DND-41 (cell line): ENCODE results near the gene SMIM30.

ENCODE experiments used
- ATAC-seq: fragments of 200-7000 bp; cut with Tn5 transposase; 3 replicates; pipeline ENCODE4 v1.9.1; 2021; ENCODE audit warnings: low read depth; ENCODE audit not compliant: insufficient read depth
- DNase-seq: peaks from one replicate; pipeline ENCODE4 v3.0.0-alpha.2; 2020
- H2AFZ ChIP-seq: 2 replicates; pipeline ENCODE4 v1.6.0; 2012; ENCODE audit warnings: low read depth, low read length
- H3K27ac ChIP-seq: 2 replicates; pipeline ENCODE4 v1.5.1; 2012; ENCODE audit warnings: low read length, inconsistent platforms
- H3K27me3 ChIP-seq: fragments of 200-600 bp; sonication (generic); 2 replicates; pipeline ENCODE4 v1.6.0; 2012; ENCODE audit warnings: low read length, mild to moderate bottlenecking, inconsistent platforms; ENCODE audit not compliant: insufficient read depth, poor library complexity
- H3K36me3 ChIP-seq: 2 replicates; pipeline ENCODE4 v1.5.1; 2012; ENCODE audit warnings: low read length, inconsistent platforms; ENCODE audit not compliant: insufficient read depth
- H3K4me1 ChIP-seq: 2 replicates; pipeline ENCODE4 v1.5.1; 2012; ENCODE audit warnings: mild to moderate bottlenecking, low read length; ENCODE audit not compliant: insufficient read depth
- H3K4me2 ChIP-seq: 2 replicates; pipeline ENCODE4 v1.6.0; 2012; ENCODE audit warnings: mild to moderate bottlenecking, moderate library complexity, low read length, inconsistent platforms; ENCODE audit not compliant: insufficient read depth
- H3K4me3 ChIP-seq, 2 experiments: fragments of 200-600 bp in 1 of 2; shearing (Covaris generic) in 1 of 2; 2 replicates each; pipeline ENCODE4 v1.5.1; 2012 to 2016; ENCODE audit warnings: inconsistent platforms in 2 of 2, low read length in 2 of 2, mild to moderate bottlenecking in 2 of 2, low read depth in 1 of 2, moderate library complexity in 1 of 2
- H3K79me2 ChIP-seq: 2 replicates; pipeline ENCODE4 v1.6.0; 2012; ENCODE audit warnings: low read length, inconsistent platforms; ENCODE audit not compliant: insufficient read depth
- H3K9ac ChIP-seq: 2 replicates; pipeline ENCODE4 v1.6.0; 2012; ENCODE audit warnings: low read depth, mild to moderate bottlenecking, inconsistent platforms, low read length, moderate library complexity
- H3K9me3 ChIP-seq: 2 replicates; pipeline ENCODE4 v1.5.1; 2012; ENCODE audit warnings: low read length, moderate library complexity, mild to moderate bottlenecking, inconsistent platforms; ENCODE audit not compliant: insufficient read depth, severe bottlenecking
- H4K20me1 ChIP-seq: 2 replicates; pipeline ENCODE4 v1.6.0; 2012; ENCODE audit warnings: low read length; ENCODE audit not compliant: insufficient read depth
- CTCF ChIP-seq: IDR thresholded peaks from 2 replicates; pipeline ENCODE4 v1.5.1; 2012; ENCODE audit warnings: borderline replicate concordance, low read length, moderate library complexity, mild to moderate bottlenecking; ENCODE audit not compliant: poor library complexity, severe bottlenecking; ENCODE audit errors: extremely low read depth
- EZH2 ChIP-seq: IDR thresholded peaks from 3 replicates; pipeline ENCODE4 v1.6.1; 2012; ENCODE audit warnings: borderline replicate concordance, low read depth, mild to moderate bottlenecking, moderate library complexity, low read length, inconsistent platforms; ENCODE audit not compliant: severe bottlenecking

The SMIM30 gene

GRCh38 chr7:113142385-113143119 lies 24.2 kb upstream of the SMIM30 start:
- Histone ChIP-seq H3K9me3 (no peaks in the 10 kb centered on the region), H2AFZ (no peak overlapping the region), H3K27me3 (peaks cover 4% of the 10 kb centered on the region), H3K36me3 (no peaks in the 10 kb centered on the region), H3K9ac (no peak overlapping the region), H4K20me1 (no peaks in the 10 kb centered on the region), H3K4me1 (no peaks in the 10 kb centered on the region), H3K4me2 (no peak overlapping the region), H3K79me2 (no peaks in the 10 kb centered on the region), H3K4me3 (no peak overlapping the region), H3K27ac (no peak overlapping the region)
- ATAC-seq (no peak), DNase-seq (no peak)
- TF ChIP-seq EZH2 (no peak), CTCF (no peak)

- H3K27me3 ChIP-seq: peaks cover 4% of the 10 kb centered on the region
- ATAC-seq (no peak), DNase-seq (no peak)
- H2AFZ ChIP-seq: no peak overlapping the region
- H3K9ac ChIP-seq: no peak overlapping the region
- no peaks in the 10 kb centered on the region for H3K9me3 ChIP-seq
- no peak overlapping the region for H3K4me3 ChIP-seq
- TF ChIP-seq CTCF (no peak), EZH2 (no peak)
- H3K36me3 ChIP-seq: no peaks in the 10 kb centered on the region
- no peaks in the 10 kb centered on the region for H4K20me1 ChIP-seq
- no peaks in the 10 kb centered on the region for H3K4me1 ChIP-seq
- no peak overlapping the region for H3K4me2 ChIP-seq
- H3K27ac ChIP-seq: no peak overlapping the region
- H3K79me2 ChIP-seq: no peaks in the 10 kb centered on the region
Observed at GRCh38 chr7:113141803-113142202, 23.4 kb upstream of the SMIM30 start.

GRCh38 chr7:113140956-113141355 lies 22.6 kb upstream of the SMIM30 start:
- peaks cover 4% of the 10 kb centered on the region for H3K27me3 ChIP-seq
- TF ChIP-seq EZH2 (no peak), CTCF (no peak)
- no peaks in the 10 kb centered on the region for H3K79me2 ChIP-seq
- no peaks in the 10 kb centered on the region for H3K9me3 ChIP-seq
- H3K9ac ChIP-seq: no peak overlapping the region
- H3K4me3 ChIP-seq: no peak overlapping the region
- H3K36me3 ChIP-seq: no peaks in the 10 kb centered on the region
- ATAC-seq: no peak
- DNase-seq: no peak
- no peaks in the 10 kb centered on the region for H4K20me1 ChIP-seq
- H3K4me2 ChIP-seq: no peak overlapping the region
- no peak overlapping the region for H3K27ac ChIP-seq
- H2AFZ ChIP-seq: no peak overlapping the region
- H3K4me1 ChIP-seq: no peaks in the 10 kb centered on the region
